Activated T-cell treated with anti-CD3 and anti-CD28 coated beads, Interleukin-2, amount 50 U/mL, for 48 hours (primary cell): ENCODE measurements around the gene BAK1.
A peak's percentile ranks its signal among the peaks of the same experiment; 100 is the strongest.
"Not testable (repeated sequence)": the region's sequence is repeated elsewhere in the genome, so short reads cannot be mapped to it uniquely, and the experiment has no call there.

Source experiments
- DNase-seq, 2 experiments: peaks; one replicate each; pipeline ENCODE4 v3.0.0-alpha.2; 2020

Gene BAK1

GRCh38 chr6:33585403-33586107 lies 5.5 kb upstream of the BAK1 start:
- DNase-seq: peak; percentile 97 to 98

GRCh38 chr6:33584700-33585402 lies 4.8 kb upstream of the BAK1 start:
- no peak for DNase-seq

GRCh38 chr6:33583591-33584155 lies 3.6 kb upstream of the BAK1 start:
- DNase-seq: peak in 1 of 2 experiments; percentile 55

- no peak for DNase-seq
These were observed 1.1 kb upstream of the BAK1 start for GRCh38 chr6:33581186-33581585.

GRCh38 chr6:33578588-33579011 lies 1.5 kb downstream of the BAK1 start:
- DNase-seq: peak; percentile 52 to 57

- peak in 1 of 2 experiments; percentile 32 for DNase-seq
These were observed 1.9 kb downstream of the BAK1 start for GRCh38 chr6:33578164-33578563.

GRCh38 chr6:33577718-33578117 lies 2.4 kb downstream of the BAK1 start:
- no peak for DNase-seq

- DNase-seq: peak in 1 of 2 experiments; percentile 57
These were observed 3.0 kb downstream of the BAK1 start for GRCh38 chr6:33577106-33577535.

GRCh38 chr6:33576668-33577067 lies 3.4 kb downstream of the BAK1 start:
- DNase-seq: no peak

GRCh38 chr6:33575211-33575610 lies 4.9 kb downstream of the BAK1 start:
- no peak for DNase-seq

GRCh38 chr6:33571637-33572316 lies 8.3 kb downstream of the BAK1 start:
- DNase-seq: no peak

GRCh38 chr6:33570806-33571636 lies 9.1 kb downstream of the BAK1 start:
- DNase-seq: peak; percentile 94 to 95

GRCh38 chr6:33568826-33569570 lies 11.1 kb downstream of the BAK1 start:
- no peak for DNase-seq

- DNase-seq: no peak
These were observed 12.2 kb downstream of the BAK1 start for GRCh38 chr6:33567836-33568235.

- DNase-seq: no peak
These were observed 13.6 kb downstream of the BAK1 start for GRCh38 chr6:33566182-33567084.

GRCh38 chr6:33558801-33559200 lies 21.3 kb downstream of the BAK1 start:
- DNase-seq: no peak

- no peak for DNase-seq
These were observed 22.7 kb downstream of the BAK1 start for GRCh38 chr6:33557376-33557775.

GRCh38 chr6:33552883-33553282 lies 27.2 kb downstream of the BAK1 start:
- DNase-seq: not testable (repeated sequence)

- DNase-seq: no peak
These were observed 27.8 kb downstream of the BAK1 start for GRCh38 chr6:33552252-33552651.

- DNase-seq: no peak
These were observed 28.5 kb downstream of the BAK1 start for GRCh38 chr6:33551538-33551937.

GRCh38 chr6:33549896-33550295 lies 30.2 kb downstream of the BAK1 start:
- no peak for DNase-seq
